Heart left ventricle (tissue), 13 donors: ENCODE data around the gene TMED6.

ENCODE experiments used
- CTCF ChIP-seq, 12 donors: fragments of 200-600 bp; sonication (generic) in 4 of 12; IDR thresholded peaks; one replicate each; pipeline versions ENCODE4 v1.5.0 to v1.8.0; 2018 to 2022; ENCODE audit warnings: antibody characterized with exemption in 12 of 12, mild to moderate bottlenecking in 5 of 12
- POLR2A ChIP-seq, 2 donors: fragments of 450-650 bp; IDR thresholded peaks; one replicate each; pipeline ENCODE4 v1.6.1; 2017; ENCODE audit warnings: antibody characterized with exemption in 2 of 2, mild to moderate bottlenecking in 2 of 2, moderate library complexity in 2 of 2
- donor health status: ischemic (EF 13 %, LVEDD 7.1; RV severe dilation, severe dysfunction).
- donor health status: DM: no; HTN: yes; CAD: no.
- donor health status: DM: no; HTN: no; CAD: no.
- donor health status: ischemic (EF 25% LVEDD 6.9; RV normal size, moderate dysfunction).
- donor health status: ischemic (EF 25% LVEDD 5.7; RV mildly dilated, moderate dysfunction).
- donor health status: ischemic (EF 35%, LVEDD 5.7; RV mildly dilated, moderate dysfunction).
- donor health status: nonischemic (EF 11% LVEDD 7.7; RV severe dilation, severe dysfunction).
- donor health status: DM: yes; HTN: yes; CAD: no.
- donor health status: PGD.
- donor health status: ischemic (EF 29% LVEDD 5.4; RV normal size, mild dysfunction).
- donor health status: nonischemic (EF 23%, LVEDD 6.1; RV moderate dilation, normal function).

GRCh38 chr16:69367980-69368379, 16.4 kb upstream of the TMED6 start:
- TF ChIP-seq CTCF (IDR thresholded peaks at IDR 0.05) (no peak), POLR2A (IDR thresholded peaks at IDR 0.05) (no peak)
